ENCODE data around the gene RSRC1. TPM values are rescaled to one million over a fixed set of nuclear protein-coding genes. Genes with fewer than 3 reads are reported as not detected.

Gene RSRC1
- total RNA-seq, 1 experiment from 2014 or later: 49.4 TPM

DNA sequence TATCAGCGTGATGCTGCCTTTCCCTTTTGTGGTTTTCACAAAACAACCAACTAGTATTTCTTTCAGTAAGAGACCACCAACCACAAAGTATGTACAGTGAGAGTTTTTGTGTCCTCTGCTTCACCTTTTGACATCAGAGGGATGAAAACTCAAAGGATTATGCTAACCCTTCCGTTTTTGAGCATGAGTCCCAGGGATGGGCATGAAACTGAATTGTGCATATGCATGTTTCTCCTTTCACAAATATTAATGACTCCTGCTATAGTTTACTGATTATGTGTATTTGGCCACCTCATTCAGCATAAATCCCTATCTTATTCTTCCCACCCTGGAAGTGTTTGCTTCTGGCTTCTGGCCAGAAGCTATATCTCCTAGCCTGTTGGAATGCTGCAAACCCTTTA lies 59.2 kb downstream of the RSRC1 start:
- POLR2A ChIA-PET: no interaction called here
- no peak overlapping the region for H3K27ac ChIP-seq (ENCODE audit: low read length)
- no peak overlapping the region for H3K4me3 ChIP-seq (ENCODE audit: low read depth in 2 of 2, low read length in 2 of 2)
- no peaks in the 10 kb centered on the region for H3K36me3 ChIP-seq (ENCODE audit: control insufficient read depth, insufficient read depth, low read length)
- DNase-seq (ENCODE audit: low read depth, low spot score) (no peak), ATAC-seq (no peak)
- H3K4me1 ChIP-seq (ENCODE audit: control insufficient read depth, insufficient read depth, low read length): peaks cover 17% of the 10 kb centered on the region; the same call in 1 of the 2 replicates
- in situ Hi-C loops (cut with HindIII; ENCODE audit: low pct_unique_long_range_greater_than_20kb, low sequenced_read_pairs) (no loop called here), intact Hi-C loops (cut with micrococcal nuclease; ENCODE audit: unreplicated experiment) (no loop called here)
- CTCF ChIA-PET: no interaction called here
- no TSS peak for BruUV-seq (replicated peaks)
- H3K27me3 ChIP-seq (ENCODE audit: control insufficient read depth, insufficient read depth, low read length): no peaks in the 10 kb centered on the region
- TF ChIP-seq TCF7L2 (IDR thresholded peaks at IDR 0.05; ENCODE audit: low read depth, low read length): no peak
- no peak for TF ChIP-seq POLR2AphosphoS5 (IDR thresholded peaks at IDR 0.05; ENCODE audit: low read depth, low read length)
- TF ChIP-seq, protein P1, sequence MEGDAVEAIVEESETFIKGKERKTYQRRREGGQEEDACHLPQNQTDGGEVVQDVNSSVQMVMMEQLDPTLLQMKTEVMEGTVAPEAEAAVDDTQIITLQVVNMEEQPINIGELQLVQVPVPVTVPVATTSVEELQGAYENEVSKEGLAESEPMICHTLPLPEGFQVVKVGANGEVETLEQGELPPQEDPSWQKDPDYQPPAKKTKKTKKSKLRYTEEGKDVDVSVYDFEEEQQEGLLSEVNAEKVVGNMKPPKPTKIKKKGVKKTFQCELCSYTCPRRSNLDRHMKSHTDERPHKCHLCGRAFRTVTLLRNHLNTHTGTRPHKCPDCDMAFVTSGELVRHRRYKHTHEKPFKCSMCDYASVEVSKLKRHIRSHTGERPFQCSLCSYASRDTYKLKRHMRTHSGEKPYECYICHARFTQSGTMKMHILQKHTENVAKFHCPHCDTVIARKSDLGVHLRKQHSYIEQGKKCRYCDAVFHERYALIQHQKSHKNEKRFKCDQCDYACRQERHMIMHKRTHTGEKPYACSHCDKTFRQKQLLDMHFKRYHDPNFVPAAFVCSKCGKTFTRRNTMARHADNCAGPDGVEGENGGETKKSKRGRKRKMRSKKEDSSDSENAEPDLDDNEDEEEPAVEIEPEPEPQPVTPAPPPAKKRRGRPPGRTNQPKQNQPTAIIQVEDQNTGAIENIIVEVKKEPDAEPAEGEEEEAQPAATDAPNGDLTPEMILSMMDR (IDR thresholded peaks at IDR 0.05): no peak
- TF ChIP-seq, protein P2, sequence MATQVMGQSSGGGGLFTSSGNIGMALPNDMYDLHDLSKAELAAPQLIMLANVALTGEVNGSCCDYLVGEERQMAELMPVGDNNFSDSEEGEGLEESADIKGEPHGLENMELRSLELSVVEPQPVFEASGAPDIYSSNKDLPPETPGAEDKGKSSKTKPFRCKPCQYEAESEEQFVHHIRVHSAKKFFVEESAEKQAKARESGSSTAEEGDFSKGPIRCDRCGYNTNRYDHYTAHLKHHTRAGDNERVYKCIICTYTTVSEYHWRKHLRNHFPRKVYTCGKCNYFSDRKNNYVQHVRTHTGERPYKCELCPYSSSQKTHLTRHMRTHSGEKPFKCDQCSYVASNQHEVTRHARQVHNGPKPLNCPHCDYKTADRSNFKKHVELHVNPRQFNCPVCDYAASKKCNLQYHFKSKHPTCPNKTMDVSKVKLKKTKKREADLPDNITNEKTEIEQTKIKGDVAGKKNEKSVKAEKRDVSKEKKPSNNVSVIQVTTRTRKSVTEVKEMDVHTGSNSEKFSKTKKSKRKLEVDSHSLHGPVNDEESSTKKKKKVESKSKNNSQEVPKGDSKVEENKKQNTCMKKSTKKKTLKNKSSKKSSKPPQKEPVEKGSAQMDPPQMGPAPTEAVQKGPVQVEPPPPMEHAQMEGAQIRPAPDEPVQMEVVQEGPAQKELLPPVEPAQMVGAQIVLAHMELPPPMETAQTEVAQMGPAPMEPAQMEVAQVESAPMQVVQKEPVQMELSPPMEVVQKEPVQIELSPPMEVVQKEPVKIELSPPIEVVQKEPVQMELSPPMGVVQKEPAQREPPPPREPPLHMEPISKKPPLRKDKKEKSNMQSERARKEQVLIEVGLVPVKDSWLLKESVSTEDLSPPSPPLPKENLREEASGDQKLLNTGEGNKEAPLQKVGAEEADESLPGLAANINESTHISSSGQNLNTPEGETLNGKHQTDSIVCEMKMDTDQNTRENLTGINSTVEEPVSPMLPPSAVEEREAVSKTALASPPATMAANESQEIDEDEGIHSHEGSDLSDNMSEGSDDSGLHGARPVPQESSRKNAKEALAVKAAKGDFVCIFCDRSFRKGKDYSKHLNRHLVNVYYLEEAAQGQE (IDR thresholded peaks at IDR 0.05; ENCODE audit: insufficient read depth in 1 of 2, low read depth in 2 of 2, low read length in 1 of 2): no peak
- no peak for TF ChIP-seq SIN3A (IDR thresholded peaks at IDR 0.05; ENCODE audit: borderline replicate concordance, insufficient read depth, low read depth, low read length)
- H3K9me3 ChIP-seq (ENCODE audit: control insufficient read depth, insufficient read depth, low read depth, low read length): no peaks in the 10 kb centered on the region

DNA sequence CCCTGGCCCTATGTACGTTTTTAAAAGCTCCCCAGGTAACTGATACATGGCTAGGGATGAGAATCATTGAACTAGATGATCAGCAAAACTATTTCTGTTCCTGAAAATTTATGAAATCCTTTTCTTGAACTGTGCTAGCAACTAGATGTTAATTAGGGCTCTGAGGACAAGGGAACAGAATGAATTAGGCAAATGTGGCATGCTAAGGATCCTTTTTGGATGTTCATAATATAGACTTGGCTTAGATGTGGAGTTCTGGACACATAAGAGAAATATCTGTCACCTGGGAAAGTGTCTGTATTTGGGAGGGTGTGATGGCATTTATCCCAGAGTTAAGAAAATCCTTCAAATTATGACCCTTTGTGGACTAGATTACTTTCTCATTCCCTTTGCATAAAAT lies 71.2 kb downstream of the RSRC1 start:
- in situ Hi-C loops (cut with HindIII; ENCODE audit: low pct_unique_long_range_greater_than_20kb, low sequenced_read_pairs) (no loop called here), intact Hi-C loops (cut with micrococcal nuclease; ENCODE audit: unreplicated experiment) (no loop called here)
- no peak overlapping the region for H3K27ac ChIP-seq (ENCODE audit: low read length)
- H3K4me1 ChIP-seq (ENCODE audit: control insufficient read depth, insufficient read depth, low read length): no peaks in the 10 kb centered on the region
- ATAC-seq (no peak), DNase-seq (ENCODE audit: low read depth, low spot score) (no peak)
- no peak overlapping the region for H3K4me3 ChIP-seq (ENCODE audit: low read depth in 2 of 2, low read length in 2 of 2)
- H3K9me3 ChIP-seq (ENCODE audit: control insufficient read depth, insufficient read depth, low read depth, low read length): no peaks in the 10 kb centered on the region
- CTCF ChIA-PET: no interaction called here
- no peaks in the 10 kb centered on the region for H3K36me3 ChIP-seq (ENCODE audit: control insufficient read depth, insufficient read depth, low read length)
- TF ChIP-seq POLR2AphosphoS5 (IDR thresholded peaks at IDR 0.05; ENCODE audit: low read depth, low read length) (no peak), TCF7L2 (IDR thresholded peaks at IDR 0.05; ENCODE audit: low read depth, low read length) (no peak), SIN3A (IDR thresholded peaks at IDR 0.05; ENCODE audit: borderline replicate concordance, insufficient read depth, low read depth, low read length) (no peak)
- TF ChIP-seq, protein P1 (IDR thresholded peaks at IDR 0.05): no peak
- TF ChIP-seq, protein P2 (IDR thresholded peaks at IDR 0.05; ENCODE audit: insufficient read depth in 1 of 2, low read depth in 2 of 2, low read length in 1 of 2): no peak
- H3K27me3 ChIP-seq (ENCODE audit: control insufficient read depth, insufficient read depth, low read length): no peaks in the 10 kb centered on the region
- no TSS peak for BruUV-seq (replicated peaks)
- POLR2A ChIA-PET: no interaction called here
